ENCODE results near the gene MRS2. TPM values are rescaled to one million over a fixed set of nuclear protein-coding genes. Genes with fewer than 3 reads are reported as not detected.
A peak's percentile ranks its signal among the peaks of the same experiment; 100 is the strongest.
"Not testable (repeated sequence)": the region's sequence is repeated elsewhere in the genome, so short reads cannot be mapped to it uniquely, and the experiment has no call there.

MRS2 gene
- polyA plus RNA-seq, 1 donor from 2014 or later = 47.9 TPM

GRCh38 chr6:24359640-24360454, 42.9 kb upstream of the MRS2 start:
- Histone ChIP-seq H3K9me3 (ENCODE audit: low read length) (no peaks in the 10 kb centered on the region), H3F3A (ENCODE audit: insufficient read depth, low read length, poor library complexity, severe bottlenecking) (no peaks in the 10 kb centered on the region), H3K79me2 (replicated peaks; ENCODE audit: insufficient read depth, low read length) (no peaks in the 10 kb centered on the region), H3K9me2 (ENCODE audit: insufficient read depth, low read length) (no peaks in the 10 kb centered on the region), H3K27ac (ENCODE audit: low read length) (peak overlapping the region; percentile 84), H3K4me2 (ENCODE audit: low read length) (peak overlapping the region; percentile 30), H4K20me1 (ENCODE audit: insufficient read depth) (no peaks in the 10 kb centered on the region), H3K4me3 (ENCODE audit: low read length) (peak overlapping the region; percentile 65), H3K36me3 (ENCODE audit: insufficient read depth, low read length) (no peaks in the 10 kb centered on the region), H3K27me3 (ENCODE audit: insufficient read depth, low read depth, low read length) (no peaks in the 10 kb centered on the region), H2AFZ (ENCODE audit: low read depth, low read length) (peak overlapping the region; percentile 51), H3K9ac (ENCODE audit: low read length) (peak overlapping the region; percentile 61)
- TF ChIP-seq EZH2 (IDR thresholded peaks at IDR 0.05; ENCODE audit: borderline replicate concordance, insufficient read depth, low read length, poor library complexity, severe bottlenecking) (no peak), CTCF (IDR thresholded peaks at IDR 0.05; ENCODE audit: poor library complexity, severe bottlenecking) (peak; percentile 87), TAF1 (IDR thresholded peaks at IDR 0.05; ENCODE audit: low read depth) (peak; percentile 56), EP300 (conservative IDR thresholded peaks at IDR 0.05; ENCODE audit: poor library complexity, severe bottlenecking) (peak; percentile 89), SMC3 (conservative IDR thresholded peaks at IDR 0.05; ENCODE audit: poor library complexity) (peak; percentile 75), POLR2AphosphoS5 (IDR thresholded peaks at IDR 0.05) (peak; percentile 76), MXI1 (conservative IDR thresholded peaks at IDR 0.05; ENCODE audit: poor library complexity, severe bottlenecking) (peak; percentile 64), REST (IDR thresholded peaks at IDR 0.05; ENCODE audit: borderline replicate concordance) (peak; percentile 57), RAD21 (conservative IDR thresholded peaks at IDR 0.05) (peak; percentile 62)

GRCh38 chr6:24362363-24362762, 40.4 kb upstream of the MRS2 start:
- not testable (repeated sequence) for H3F3A ChIP-seq (ENCODE audit: insufficient read depth, low read length, poor library complexity, severe bottlenecking); H4K20me1 ChIP-seq (ENCODE audit: insufficient read depth); H3K9ac ChIP-seq (ENCODE audit: low read length); H3K4me2 ChIP-seq (ENCODE audit: low read length); H3K4me3 ChIP-seq (ENCODE audit: low read length); H3K27ac ChIP-seq (ENCODE audit: low read length); H3K36me3 ChIP-seq (ENCODE audit: insufficient read depth, low read length); H3K9me3 ChIP-seq (ENCODE audit: low read length); H3K27me3 ChIP-seq (ENCODE audit: insufficient read depth, low read depth, low read length); H2AFZ ChIP-seq (ENCODE audit: low read depth, low read length); H3K9me2 ChIP-seq (ENCODE audit: insufficient read depth, low read length); H3K79me2 ChIP-seq (replicated peaks; ENCODE audit: insufficient read depth, low read length)

DNA sequence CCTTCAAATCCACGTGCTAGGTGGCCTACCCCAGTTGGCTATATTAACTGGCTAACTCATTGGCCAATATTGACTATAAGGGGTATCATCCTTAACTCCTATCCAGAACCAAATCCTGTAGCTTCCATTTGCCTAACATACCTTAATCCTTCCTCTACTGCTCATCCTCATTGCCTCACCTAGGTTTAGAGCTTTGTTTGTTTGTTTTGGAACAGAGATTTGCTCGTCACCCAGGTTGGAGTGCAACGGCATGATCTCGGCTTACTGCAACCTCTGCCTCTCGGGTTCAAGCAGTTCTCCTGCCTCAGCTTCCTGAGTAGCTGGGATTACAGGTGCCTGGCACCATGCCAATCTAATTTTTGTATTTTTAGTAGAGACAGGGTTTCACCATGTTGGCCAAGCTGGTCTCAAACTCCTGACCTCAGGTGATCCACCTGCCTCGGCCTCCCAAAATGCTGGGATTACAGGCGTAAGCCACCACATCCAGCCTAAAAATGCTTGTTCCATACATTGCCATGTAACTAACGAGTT, 37.6 kb upstream of the MRS2 start:
- H3K9ac ChIP-seq (ENCODE audit: low read length); H3F3A ChIP-seq (ENCODE audit: insufficient read depth, low read length, poor library complexity, severe bottlenecking); H3K4me2 ChIP-seq (ENCODE audit: low read length); H2AFZ ChIP-seq (ENCODE audit: low read depth, low read length); H3K9me3 ChIP-seq (ENCODE audit: low read length); H4K20me1 ChIP-seq (ENCODE audit: insufficient read depth); H3K9me2 ChIP-seq (ENCODE audit: insufficient read depth, low read length); H3K27me3 ChIP-seq (ENCODE audit: insufficient read depth, low read depth, low read length); H3K79me2 ChIP-seq (replicated peaks; ENCODE audit: insufficient read depth, low read length); H3K4me3 ChIP-seq (ENCODE audit: low read length); H3K27ac ChIP-seq (ENCODE audit: low read length); H3K36me3 ChIP-seq (ENCODE audit: insufficient read depth, low read length): not testable (repeated sequence)
